H1 (cell line): ENCODE results near the gene KCNMB2. TPM values are rescaled to one million over a fixed set of nuclear protein-coding genes. Genes with fewer than 3 reads are reported as not detected.

Source experiments
- CTCF ChIA-PET: fragments of 300-600 bp; sonication (Branson Sonifier 250); formaldehyde crosslinking; loops from one replicate; lab custom pipeline; 2021; ENCODE audit not compliant: partially characterized antibody; lab: Charles Lee
- POLR2A ChIA-PET: fragments of 300-600 bp; sonication (Branson Sonifier 250); formaldehyde crosslinking; loops from one replicate; lab custom pipeline; 2021; ENCODE audit warnings: inconsistent platforms; ENCODE audit not compliant: partially characterized antibody; lab: Charles Lee
- DNase-seq, 2 experiments: peaks; one replicate each; pipeline versions ENCODE4 v3.0.0 to v3.0.0-alpha.2; 2010 to 2022; ENCODE audit warnings: low spot score in 2 of 2, low read depth in 1 of 2, mixed read lengths in 1 of 2
- FAIRE-seq: peaks from 2 replicates; lab custom pipeline; 2011; peaks lifted over from hg19 to GRCh38; lab: Jason Lieb, UNC
- H2AFZ ChIP-seq: 2 replicates; pipeline ENCODE4 v1.8.1; 2012; ENCODE audit warnings: low read length, inconsistent platforms
- H2AK5ac ChIP-seq: 2 replicates; pipeline ENCODE4 v1.6.1; 2013; ENCODE audit warnings: low read depth, low read length
- H2BK120ac ChIP-seq: replicated peaks from 2 replicates; pipeline ENCODE3; 2013; ENCODE audit warnings: low read depth, low read length, inconsistent platforms
- H2BK12ac ChIP-seq: 2 replicates; pipeline ENCODE4 v1.6.1; 2013; ENCODE audit warnings: low read depth, low read length
- H2BK15ac ChIP-seq: 2 replicates; pipeline ENCODE4 v1.6.1; 2013; ENCODE audit warnings: low read length
- H2BK20ac ChIP-seq: 2 replicates; pipeline ENCODE4 v1.6.1; 2013; ENCODE audit warnings: low read length
- H2BK5ac ChIP-seq: 2 replicates; pipeline ENCODE4 v1.6.1; 2013; ENCODE audit warnings: low read depth, low read length
- H3K14ac ChIP-seq: 2 replicates; pipeline ENCODE4 v1.6.1; 2013; ENCODE audit warnings: inconsistent platforms; ENCODE audit not compliant: insufficient read length
- H3K18ac ChIP-seq: 2 replicates; pipeline ENCODE4 v1.6.1; 2013; ENCODE audit warnings: low read length; ENCODE audit errors: extremely low read depth
- H3K23ac ChIP-seq: 2 replicates; pipeline ENCODE4 v1.6.1; 2013; ENCODE audit warnings: inconsistent platforms; ENCODE audit not compliant: insufficient read length
- H3K23me2 ChIP-seq: 2 replicates; pipeline ENCODE4 v1.6.1; 2013; ENCODE audit warnings: low read depth, low read length
- H3K27ac ChIP-seq: 2 replicates; pipeline ENCODE4 v1.6.1; 2011; ENCODE audit warnings: low read depth, low read length, inconsistent platforms
- H3K27me3 ChIP-seq, 4 experiments: replicated peaks in 1 of 4; 1 replicate in 1 of 4; 2 replicates in 3 of 4; pipeline versions ENCODE4 v1.6.1 to v1.8.1; 2011 to 2013; ENCODE audit warnings: low read length in 3 of 4, mild to moderate bottlenecking in 3 of 4, inconsistent platforms in 2 of 4, mixed read lengths in 2 of 4, moderate library complexity in 1 of 4; ENCODE audit not compliant: control insufficient read depth in 3 of 4, insufficient read depth in 3 of 4; ENCODE audit errors: extremely low read depth in 1 of 4
- H3K36me3 ChIP-seq, 4 experiments: 2 replicates each; pipeline versions ENCODE4 v1.6.1 to v1.8.1; 2011 to 2013; ENCODE audit warnings: mild to moderate bottlenecking in 4 of 4, low read length in 3 of 4, moderate library complexity in 2 of 4, control low read depth in 1 of 4, inconsistent platforms in 1 of 4; ENCODE audit not compliant: insufficient read depth in 4 of 4, control insufficient read depth in 2 of 4
- H3K4ac ChIP-seq: replicated peaks from 2 replicates; pipeline ENCODE3; 2013; ENCODE audit warnings: low read length, low read depth, mixed read lengths, inconsistent platforms; ENCODE audit not compliant: insufficient read length
- H3K4me1 ChIP-seq, 4 experiments: replicated peaks in 1 of 4; 1 replicate in 1 of 4; 2 replicates in 3 of 4; pipeline versions ENCODE4 v1.6.1 to v1.8.1; 2011 to 2013; ENCODE audit warnings: low read length in 3 of 4, inconsistent platforms in 2 of 4, mixed read lengths in 1 of 4; ENCODE audit not compliant: insufficient read depth in 4 of 4, control insufficient read depth in 3 of 4
- H3K4me2 ChIP-seq, 2 experiments: 2 replicates each; pipeline versions ENCODE4 v1.6.1 to v1.8.1; 2011 to 2013; ENCODE audit warnings: low read depth in 2 of 2, low read length in 2 of 2, control low read depth in 1 of 2, inconsistent platforms in 1 of 2, mild to moderate bottlenecking in 1 of 2; ENCODE audit not compliant: insufficient read depth in 1 of 2
- H3K4me3 ChIP-seq, 4 experiments: fragments of 200-600, 300-600 bp in 1 of 4; sonication (generic), shearing (Covaris generic), sonication (Bioruptor Twin) in 1 of 4; 2 replicates each; pipeline versions ENCODE4 v1.5.1 to v1.8.1; 2011 to 2016; ENCODE audit warnings: low read length in 4 of 4, low read depth in 3 of 4, control low read depth in 2 of 4, inconsistent platforms in 2 of 4, mild to moderate bottlenecking in 2 of 4, mixed read lengths in 1 of 4, moderate library complexity in 1 of 4; ENCODE audit not compliant: insufficient read depth in 2 of 4; ENCODE audit errors: extremely low read depth in 1 of 4
- H3K56ac ChIP-seq: replicated peaks from 2 replicates; pipeline ENCODE3; 2013; ENCODE audit warnings: low read depth, mild to moderate bottlenecking, mixed read lengths, low read length, inconsistent platforms; ENCODE audit not compliant: insufficient read length
- H3K79me1 ChIP-seq: 2 replicates; pipeline ENCODE4 v1.6.1; 2013; ENCODE audit warnings: low read depth, low read length, control low read depth
- H3K79me2 ChIP-seq, 2 experiments: 2 replicates each; pipeline versions ENCODE4 v1.6.1 to v1.8.1; 2012 to 2013; ENCODE audit warnings: low read length in 2 of 2, mild to moderate bottlenecking in 2 of 2, inconsistent platforms in 1 of 2; ENCODE audit not compliant: insufficient read depth in 2 of 2, control insufficient read depth in 1 of 2
- H3K9ac ChIP-seq, 4 experiments: replicated peaks in 1 of 4; 1 replicate in 1 of 4; 2 replicates in 3 of 4; pipeline versions ENCODE4 v1.6.1 to v1.8.1; 2011 to 2013; ENCODE audit warnings: low read depth in 3 of 4, low read length in 3 of 4, control low read depth in 2 of 4, mild to moderate bottlenecking in 2 of 4, moderate library complexity in 2 of 4, inconsistent platforms in 1 of 4; ENCODE audit errors: extremely low read depth in 1 of 4
- H3K9me3 ChIP-seq, 2 experiments: 2 replicates each; pipeline versions ENCODE4 v1.6.1 to v1.8.1; 2012 to 2013; ENCODE audit warnings: mild to moderate bottlenecking in 2 of 2, moderate library complexity in 2 of 2, control low read depth in 1 of 2, inconsistent platforms in 1 of 2, low read depth in 1 of 2, low read length in 1 of 2, mixed read lengths in 1 of 2; ENCODE audit not compliant: insufficient read depth in 2 of 2
- H4K20me1 ChIP-seq, 2 experiments: replicated peaks in 1 of 2; 2 replicates each; pipeline versions ENCODE3 to v1.8.1; 2011 to 2013; ENCODE audit warnings: inconsistent platforms in 2 of 2, low read length in 2 of 2, mild to moderate bottlenecking in 1 of 2; ENCODE audit not compliant: insufficient read depth in 2 of 2, control insufficient read depth in 1 of 2
- H4K5ac ChIP-seq: 2 replicates; pipeline ENCODE4 v1.6.1; 2013; ENCODE audit warnings: low read length, low read depth, mixed read lengths, inconsistent platforms; ENCODE audit not compliant: insufficient read length
- H4K8ac ChIP-seq: 2 replicates; pipeline ENCODE4 v1.8.0; 2013; ENCODE audit warnings: mild to moderate bottlenecking, moderate library complexity, low read length, inconsistent platforms; ENCODE audit not compliant: insufficient read depth; ENCODE audit errors: extremely low read depth
- H4K91ac ChIP-seq: replicated peaks from 2 replicates; pipeline ENCODE3; 2013; ENCODE audit warnings: low read length, mixed read lengths, inconsistent platforms; ENCODE audit not compliant: insufficient read length
- BCL11A ChIP-seq, 2 experiments: IDR thresholded peaks; one replicate each; pipeline ENCODE4 v1.6.1; 2011; ENCODE audit warnings: low read depth in 2 of 2, low read length in 2 of 2, mild to moderate bottlenecking in 2 of 2
- BRCA1 ChIP-seq: IDR thresholded peaks from 2 replicates; pipeline ENCODE4 v1.6.1; 2012; ENCODE audit warnings: low read depth, low read length, improper control_type of control experiment
- EP300 ChIP-seq, 2 experiments: IDR thresholded peaks; 1 replicate in 1 of 2; 2 replicates in 1 of 2; pipeline ENCODE4 v1.6.1; 2011 to 2012; ENCODE audit warnings: low read depth in 2 of 2, low read length in 2 of 2, mild to moderate bottlenecking in 2 of 2, borderline replicate concordance in 1 of 2, inconsistent platforms in 1 of 2, moderate library complexity in 1 of 2
- JUN ChIP-seq: IDR thresholded peaks from 2 replicates; pipeline ENCODE4 v1.6.1; 2011; ENCODE audit warnings: low read depth, mild to moderate bottlenecking, improper control_type of control experiment, low read length
- MAFK ChIP-seq: IDR thresholded peaks from 2 replicates; pipeline ENCODE4 v1.6.1; 2012; ENCODE audit warnings: low read depth, mild to moderate bottlenecking, improper control_type of control experiment, low read length
- POLR2AphosphoS5 ChIP-seq: IDR thresholded peaks from 2 replicates; pipeline ENCODE4 v1.6.1; 2011; ENCODE audit warnings: low read depth, low read length
- RBBP5 ChIP-seq: IDR thresholded peaks from 2 replicates; pipeline ENCODE4 v1.7.1; 2012; ENCODE audit warnings: low read depth, mild to moderate bottlenecking, inconsistent platforms, low read length, moderate library complexity, borderline replicate concordance
- RXRA ChIP-seq: IDR thresholded peaks from 2 replicates; pipeline ENCODE4 v1.6.1; 2011; ENCODE audit warnings: low read depth, mild to moderate bottlenecking, low read length, moderate library complexity; ENCODE audit not compliant: insufficient read depth
- SAP30 ChIP-seq: fragments of 300-600 bp; sonication (generic); IDR thresholded peaks from 2 replicates; pipeline ENCODE4 v1.7.1; 2012; ENCODE audit warnings: low read length, moderate library complexity, mild to moderate bottlenecking, inconsistent platforms; ENCODE audit not compliant: insufficient read depth, insufficient replicate concordance
- SP1 ChIP-seq: IDR thresholded peaks from 2 replicates; pipeline ENCODE4 v1.6.1; 2011; ENCODE audit warnings: low read depth, low read length
- TCF12 ChIP-seq: IDR thresholded peaks from 2 replicates; pipeline ENCODE4 v1.6.1; 2011; ENCODE audit warnings: low read depth, mild to moderate bottlenecking, low read length
- WGBS, 2 experiments: shearing (Covaris generic) in 1 of 2; methylation state at CpG; one replicate each; pipeline versions ENCODE4 v1.1.6 to v1.1.7; 2013 to 2015; ENCODE audit warnings: low lambda C conversion rate in 2 of 2, mixed read lengths in 2 of 2, inconsistent platforms in 1 of 2, low coverage in 1 of 2, missing lambda C conversion rate in 1 of 2; ENCODE audit not compliant: insufficient replicate concordance in 2 of 2, insufficient coverage in 1 of 2, insufficient read length in 1 of 2; ENCODE audit errors: extremely low coverage in 1 of 2, missing lambda C conversion rate in 1 of 2; 5-methylcytosine and 5-hydroxymethylcytosine counted together
- polyA plus RNA-seq, 7 experiments: library from polyadenylated mRNA; depleted of rRNA in 3 of 7; stranded (reverse) in 5 of 7; unstranded in 2 of 7; fragments of >200 nt in 5 of 7; fragments of 200-250 nt in 2 of 7; gene quantifications; 1 replicate in 5 of 7; 2 replicates in 1 of 7; 4 replicates in 1 of 7; pipeline versions ENCODE4 v1.2.1 to v1.2.3, GENCODE V29; 2011 to 2013; ENCODE audit warnings: missing spikeins in 2 of 7, mixed read lengths in 2 of 7
- total RNA-seq: library from RNA; stranded (reverse); fragmentation: NEBNext Ultra II Directional; extraction: Animal tissue kit (Norgen Biotek cat#: 25700); gene quantifications from 2 replicates; pipeline ENCODE4 v1.2.1, GENCODE V29; 2021

Gene KCNMB2
- total and polyA plus RNA-seq, 2 of the 8 experiments (the other 6 are each of a cell fraction or from before 2014, with no cell fraction given): not detected

GRCh38 chr3:178603735-178604134, 67.5 kb downstream of the KCNMB2 start:
- Histone ChIP-seq H2BK12ac (no peak overlapping the region), H2BK20ac (no peak overlapping the region), H3K4ac (no peak overlapping the region), H3K79me2 (no peaks in the 10 kb centered on the region), H3K27ac (no peak overlapping the region), H3K4me1 (peaks cover 0 to 2% (median 0%) of the 10 kb centered on the region in 4 experiments; a peak in 1 of 7 replicates), H3K9ac (no peak overlapping the region), H2AFZ (no peak overlapping the region), H3K36me3 (no peaks in the 10 kb centered on the region), H3K23me2 (no peaks in the 10 kb centered on the region), H3K23ac (no peak overlapping the region), H3K56ac (no peak overlapping the region), H3K4me2 (no peak overlapping the region), H4K91ac (no peak overlapping the region), H4K8ac (no peak overlapping the region), H4K5ac (no peak overlapping the region), H3K4me3 (no peak overlapping the region), H2BK15ac (no peak overlapping the region), H3K9me3 (no peaks in the 10 kb centered on the region), H3K18ac (no peak overlapping the region), H3K79me1 (no peaks in the 10 kb centered on the region), H3K27me3 (no peaks in the 10 kb centered on the region), H2BK120ac (no peak overlapping the region), H2AK5ac (no peak overlapping the region), H4K20me1 (no peaks in the 10 kb centered on the region), H2BK5ac (no peak overlapping the region), H3K14ac (no peak overlapping the region)
- WGBS, 2 experiments: 88% methylated on average over 1 of the region's 1 CpG; no CpG with 5 or more reads in 1 of the 2 experiments
- DNase-seq (no peak), FAIRE-seq (no peak)
- ChIA-PET POLR2A (no interaction called here), CTCF (no interaction called here)
- no peak for TF ChIP-seq POLR2AphosphoS5
- no peak for TF ChIP-seq BRCA1
- TF ChIP-seq RXRA: no peak
- no peak for TF ChIP-seq BCL11A (IDR thresholded peaks at IDR 0.05; ENCODE audit: low read depth in 2 of 2, low read length in 2 of 2)
- no peak for TF ChIP-seq MAFK
- no peak for TF ChIP-seq EP300 (IDR thresholded peaks at IDR 0.05; ENCODE audit: borderline replicate concordance in 1 of 2, low read depth in 2 of 2, low read length in 2 of 2)
- TF ChIP-seq JUN: no peak
- TF ChIP-seq SP1: no peak
- TF ChIP-seq TCF12: no peak
- no peak for TF ChIP-seq RBBP5
- no peak for TF ChIP-seq SAP30
